Activated CD8-positive, alpha-beta memory T cell treated with anti-CD3 and anti-CD28 coated beads, Interleukin-2, amount 50 U/mL, for 24 hours (primary cell): ENCODE measurements around the gene NECTIN2.
"Not testable (repeated sequence)": the region's sequence is repeated elsewhere in the genome, so short reads cannot be mapped to it uniquely, and the experiment has no call there.

ENCODE experiments used
- DNase-seq: peaks from one replicate; pipeline ENCODE4 v3.0.0-alpha.2; 2020; ENCODE audit errors: extremely low read depth

The NECTIN2 gene

DNA sequence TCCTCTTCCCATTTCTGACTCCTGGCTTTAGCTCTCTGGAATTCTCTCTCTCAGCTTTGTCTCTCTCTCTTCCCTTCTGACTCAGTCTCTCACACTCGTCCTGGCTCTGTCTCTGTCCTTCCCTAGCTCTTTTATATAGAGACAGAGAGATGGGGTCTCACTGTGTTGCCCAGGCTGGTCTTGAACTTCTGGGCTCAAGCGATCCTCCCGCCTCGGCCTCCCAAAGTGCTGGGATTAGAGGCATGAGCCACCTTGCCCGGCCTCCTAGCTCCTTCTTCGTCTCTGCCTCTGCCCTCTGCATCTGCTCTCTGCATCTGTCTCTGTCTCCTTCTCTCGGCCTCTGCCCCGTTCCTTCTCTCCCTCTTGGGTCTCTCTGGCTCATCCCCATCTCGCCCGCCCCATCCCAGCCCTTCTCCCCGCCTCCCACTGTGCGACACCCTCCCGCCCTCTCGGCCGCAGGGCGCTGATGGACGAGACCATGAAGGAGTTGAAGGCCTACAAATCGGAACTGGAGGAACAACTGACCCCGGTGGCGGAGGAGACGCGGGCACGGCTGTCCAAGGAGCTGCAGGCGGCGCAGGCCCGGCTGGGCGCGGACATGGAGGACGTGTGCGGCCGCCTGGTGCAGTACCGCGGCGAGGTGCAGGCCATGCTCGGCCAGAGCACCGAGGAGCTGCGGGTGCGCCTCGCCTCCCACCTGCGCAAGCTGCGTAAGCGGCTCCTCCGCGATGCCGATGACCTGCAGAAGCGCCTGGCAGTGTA lies 62.2 kb downstream of the NECTIN2 start:
- no peak for DNase-seq

DNA sequence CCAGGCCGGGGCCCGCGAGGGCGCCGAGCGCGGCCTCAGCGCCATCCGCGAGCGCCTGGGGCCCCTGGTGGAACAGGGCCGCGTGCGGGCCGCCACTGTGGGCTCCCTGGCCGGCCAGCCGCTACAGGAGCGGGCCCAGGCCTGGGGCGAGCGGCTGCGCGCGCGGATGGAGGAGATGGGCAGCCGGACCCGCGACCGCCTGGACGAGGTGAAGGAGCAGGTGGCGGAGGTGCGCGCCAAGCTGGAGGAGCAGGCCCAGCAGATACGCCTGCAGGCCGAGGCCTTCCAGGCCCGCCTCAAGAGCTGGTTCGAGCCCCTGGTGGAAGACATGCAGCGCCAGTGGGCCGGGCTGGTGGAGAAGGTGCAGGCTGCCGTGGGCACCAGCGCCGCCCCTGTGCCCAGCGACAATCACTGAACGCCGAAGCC lies 62.8 kb downstream of the NECTIN2 start:
- no peak for DNase-seq

DNA sequence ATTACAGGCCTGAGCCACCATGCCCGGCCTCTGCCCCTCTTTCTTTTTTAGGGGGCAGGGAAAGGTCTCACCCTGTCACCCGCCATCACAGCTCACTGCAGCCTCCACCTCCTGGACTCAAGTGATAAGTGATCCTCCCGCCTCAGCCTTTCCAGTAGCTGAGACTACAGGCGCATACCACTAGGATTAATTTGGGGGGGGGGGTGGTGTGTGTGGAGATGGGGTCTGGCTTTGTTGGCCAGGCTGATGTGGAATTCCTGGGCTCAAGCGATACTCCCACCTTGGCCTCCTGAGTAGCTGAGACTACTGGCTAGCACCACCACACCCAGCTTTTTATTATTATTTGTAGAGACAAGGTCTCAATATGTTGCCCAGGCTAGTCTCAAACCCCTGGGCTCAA lies 63.7 kb downstream of the NECTIN2 start:
- DNase-seq = no peak

DNA sequence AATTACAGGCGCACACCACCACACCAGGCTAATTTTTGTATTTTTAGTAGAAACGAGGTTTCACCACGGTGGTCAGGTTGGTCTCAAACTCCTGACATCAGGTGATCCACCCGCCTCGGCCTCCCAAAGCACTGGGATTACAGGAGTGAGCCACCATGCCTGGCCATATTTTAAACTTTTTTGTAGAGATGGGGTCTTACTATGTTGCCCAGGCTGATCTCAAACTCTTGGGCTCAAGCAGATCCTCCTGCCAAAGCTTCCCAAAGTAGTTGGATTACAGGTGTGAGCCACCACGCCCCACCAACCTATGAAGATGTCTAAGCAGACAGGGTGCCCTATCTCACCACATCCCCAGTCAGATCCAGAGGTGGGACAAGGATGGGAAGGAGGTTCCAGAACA lies 65.8 kb downstream of the NECTIN2 start:
- DNase-seq = not testable (repeated sequence)

DNA sequence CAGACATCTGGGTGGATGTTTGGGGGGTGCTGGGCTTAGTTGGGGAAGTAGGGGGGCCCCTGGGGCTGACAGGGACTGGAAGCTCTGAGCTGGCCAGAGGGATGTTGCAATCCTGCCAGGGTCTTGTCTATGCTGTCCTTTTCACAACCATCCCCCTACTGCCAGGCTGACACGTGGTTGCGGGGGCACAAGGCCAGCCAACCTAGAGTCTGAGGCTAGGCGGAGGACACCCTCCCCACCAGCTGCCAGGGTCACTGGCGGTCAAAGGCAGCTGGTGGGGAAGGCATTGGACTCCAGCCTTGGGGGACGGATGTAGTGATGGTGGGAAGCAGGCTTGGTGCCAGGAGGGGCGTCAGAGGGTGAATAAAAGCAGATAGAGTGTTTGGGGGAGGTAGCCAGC lies 66.8 kb downstream of the NECTIN2 start:
- DNase-seq = no peak

DNA sequence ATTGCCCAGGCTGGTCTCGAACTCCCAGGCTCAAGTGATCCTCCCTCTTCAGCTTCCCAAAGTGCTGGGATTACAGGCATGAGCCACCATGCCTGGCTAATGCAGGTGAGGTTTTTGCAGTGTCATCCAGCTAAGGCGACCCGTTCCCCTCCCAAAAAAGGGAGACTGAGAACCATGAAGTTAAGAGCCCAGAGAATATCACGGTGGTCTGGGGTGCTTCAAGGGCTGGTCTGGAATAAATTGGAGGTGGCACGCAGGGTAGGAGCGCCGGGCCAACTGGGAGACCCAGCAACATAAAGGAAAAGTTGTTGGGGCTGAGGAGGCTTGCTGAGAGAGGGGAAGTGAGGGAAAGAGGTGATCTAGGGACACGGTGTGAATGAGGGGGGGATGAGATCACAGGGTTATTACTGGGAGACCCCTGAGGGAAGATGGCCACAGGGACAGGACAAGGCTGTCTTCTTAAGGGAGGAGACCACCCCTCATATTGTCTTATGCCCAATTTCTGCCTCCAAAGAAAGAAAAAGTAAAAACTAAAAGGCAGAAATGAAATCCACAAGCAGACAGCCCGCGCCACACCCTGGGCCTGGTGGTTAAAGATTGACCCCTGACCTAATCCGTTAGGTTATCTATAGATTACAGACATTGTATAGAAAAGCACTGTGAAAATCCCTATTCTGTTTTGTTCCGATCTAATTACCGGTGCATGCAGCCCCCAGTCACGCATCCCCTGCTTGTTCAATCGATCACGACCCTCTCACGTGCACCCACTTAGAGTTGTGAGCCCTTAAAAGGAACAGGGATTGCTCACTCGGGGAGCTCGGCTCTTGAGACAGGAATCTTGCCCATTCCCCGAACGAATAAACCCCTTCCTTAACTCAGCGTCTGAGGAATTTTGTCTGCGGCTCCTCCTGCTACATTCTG lies 67.7 kb downstream of the NECTIN2 start:
- not testable (repeated sequence) for DNase-seq

DNA sequence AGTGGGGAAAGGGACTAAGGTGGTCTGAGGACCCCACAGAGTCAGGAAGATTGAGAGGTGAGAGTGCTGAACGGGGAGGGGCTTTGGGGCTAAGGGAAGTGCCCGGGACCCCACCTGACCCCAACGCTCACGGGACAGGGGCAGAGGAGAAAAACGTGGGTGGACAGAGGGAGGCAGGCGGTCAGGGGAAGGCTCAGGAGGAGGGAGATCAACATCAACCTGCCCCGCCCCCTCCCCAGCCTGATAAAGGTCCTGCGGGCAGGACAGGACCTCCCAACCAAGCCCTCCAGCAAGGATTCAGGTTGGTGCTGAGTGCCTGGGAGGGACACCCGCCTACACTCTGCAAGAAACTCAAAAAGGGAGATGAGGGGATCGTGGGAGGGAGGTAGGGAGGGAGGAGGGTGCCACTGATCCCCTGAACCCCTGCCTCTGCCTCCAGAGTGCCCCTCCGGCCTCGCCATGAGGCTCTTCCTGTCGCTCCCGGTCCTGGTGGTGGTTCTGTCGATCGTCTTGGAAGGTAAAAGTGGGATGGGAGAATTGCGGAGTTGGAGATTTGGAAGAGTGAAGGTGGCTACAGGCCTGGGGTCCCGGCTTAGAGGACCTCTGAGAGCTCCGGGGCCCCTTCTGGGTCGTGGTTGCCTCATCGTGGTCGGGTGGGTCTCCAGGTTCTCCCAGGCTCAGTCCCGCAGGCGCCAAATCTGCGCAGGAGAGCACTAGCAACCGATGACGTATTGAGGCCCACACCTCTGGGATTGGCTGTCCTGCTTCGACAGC lies 68.5 kb downstream of the NECTIN2 start, which contains the start of gene APOC1:
Gene APOC1, plus strand, starts transcription at position 176 of the 774 bp plus-strand sequence. Its CDS starts 284 bp downstream, at position 460.
- DNase-seq = peak; percentile 46

DNA sequence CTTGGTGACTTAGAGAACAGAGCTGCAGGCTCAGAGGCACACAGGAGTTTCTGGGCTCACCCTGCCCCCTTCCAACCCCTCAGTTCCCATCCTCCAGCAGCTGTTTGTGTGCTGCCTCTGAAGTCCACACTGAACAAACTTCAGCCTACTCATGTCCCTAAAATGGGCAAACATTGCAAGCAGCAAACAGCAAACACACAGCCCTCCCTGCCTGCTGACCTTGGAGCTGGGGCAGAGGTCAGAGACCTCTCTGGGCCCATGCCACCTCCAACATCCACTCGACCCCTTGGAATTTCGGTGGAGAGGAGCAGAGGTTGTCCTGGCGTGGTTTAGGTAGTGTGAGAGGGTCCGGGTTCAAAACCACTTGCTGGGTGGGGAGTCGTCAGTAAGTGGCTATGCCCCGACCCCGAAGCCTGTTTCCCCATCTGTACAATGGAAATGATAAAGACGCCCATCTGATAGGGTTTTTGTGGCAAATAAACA lies 78.2 kb downstream of the NECTIN2 start:
- DNase-seq = no peak

DNA sequence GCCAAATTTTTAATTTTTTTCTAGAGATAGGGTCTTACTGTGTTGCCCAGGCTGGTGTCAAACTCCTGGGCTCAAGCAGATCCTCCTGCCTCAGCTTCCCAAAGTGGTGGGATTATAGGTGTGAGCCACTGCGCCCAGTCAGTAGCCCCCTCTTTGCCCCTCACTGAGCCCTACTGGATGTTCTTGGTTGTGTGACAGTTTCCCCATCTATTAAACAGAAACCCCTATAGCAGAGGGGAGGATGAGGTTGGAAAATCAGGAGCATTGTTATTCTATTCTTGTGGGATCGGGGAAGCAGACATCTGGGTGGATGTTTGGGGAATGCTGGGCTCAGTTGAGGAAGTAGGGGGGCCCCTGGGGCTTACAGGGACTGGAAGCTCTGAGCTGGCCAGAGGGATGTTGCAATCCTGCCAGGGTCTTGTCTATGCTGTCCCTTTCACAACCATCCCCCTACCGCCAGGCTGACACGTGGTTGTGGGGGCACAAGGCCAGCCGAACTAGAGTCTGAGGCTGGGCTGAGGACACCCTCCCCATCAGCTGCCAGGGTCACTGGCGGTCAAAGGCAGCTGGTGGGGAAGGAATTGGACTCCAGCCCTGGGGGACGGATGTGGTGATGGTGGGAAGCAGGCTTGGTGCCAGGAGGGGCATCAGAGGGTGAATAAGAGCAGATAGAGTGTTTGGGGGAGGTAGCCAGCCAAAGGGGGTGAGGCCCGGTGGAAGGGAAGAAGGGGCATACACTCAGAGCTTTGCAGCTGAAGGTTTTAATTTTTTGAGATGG lies 79.2 kb downstream of the NECTIN2 start:
- no peak for DNase-seq

DNA sequence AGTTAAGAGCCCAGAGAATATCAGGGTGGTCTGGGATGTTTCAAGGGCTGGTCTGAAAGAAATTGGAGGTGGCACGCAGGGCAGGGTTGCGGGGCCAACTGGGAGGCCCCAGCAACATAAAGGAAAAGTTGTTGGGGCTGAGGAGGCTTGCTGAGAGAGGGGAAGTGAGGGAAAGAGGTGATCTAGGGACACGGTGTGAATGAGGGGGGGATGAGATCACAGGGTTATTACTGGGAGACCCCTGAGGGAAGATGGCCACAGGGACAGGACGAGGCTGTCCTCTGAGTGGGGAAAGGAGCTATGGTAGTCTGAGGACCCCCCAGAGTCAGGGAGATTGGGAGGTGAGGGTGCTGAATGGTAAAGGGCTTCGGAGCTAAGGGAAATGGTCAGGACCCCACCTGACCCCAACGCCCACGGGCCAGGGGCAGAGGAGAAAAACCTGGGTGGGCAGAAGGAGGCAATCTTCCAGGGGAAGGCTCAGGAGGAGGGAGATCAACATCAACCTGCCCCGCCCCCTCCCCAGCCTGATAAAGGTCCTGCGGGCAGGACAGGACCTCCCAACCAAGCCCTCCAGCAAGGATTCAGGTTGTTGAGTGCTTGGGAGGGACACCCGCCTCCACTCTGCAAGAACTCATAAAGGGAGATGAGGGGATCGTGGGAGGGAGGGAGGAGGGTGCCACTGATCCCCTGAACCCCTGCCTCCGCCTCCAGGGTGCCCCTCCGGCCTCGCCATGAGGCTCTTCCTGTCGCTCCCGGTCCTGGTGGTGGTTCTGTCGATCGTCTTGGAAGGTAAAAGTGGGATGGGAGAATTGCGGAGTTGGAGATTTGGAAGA lies 80.4 kb downstream of the NECTIN2 start:
- not testable (repeated sequence) for DNase-seq

DNA sequence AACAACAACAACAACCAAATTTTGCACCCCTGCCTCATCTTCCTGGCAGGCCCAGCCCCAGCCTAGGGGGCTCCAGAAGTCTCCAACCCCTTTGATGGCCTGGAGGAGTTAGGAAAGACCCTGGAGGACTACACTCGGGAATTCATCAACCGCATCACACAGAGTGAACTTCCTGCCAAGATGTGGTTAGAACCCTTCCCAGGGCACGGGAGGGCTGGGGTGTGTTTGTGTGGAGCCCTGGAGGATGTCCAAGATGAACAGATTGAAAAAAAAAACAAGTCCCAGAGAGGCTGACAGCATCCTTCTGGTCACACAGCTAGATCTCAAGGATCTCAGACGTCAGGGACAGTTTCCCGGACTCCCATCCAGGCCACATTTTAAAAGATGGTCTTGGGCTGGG lies 81.6 kb downstream of the NECTIN2 start:
- DNase-seq = no peak

DNA sequence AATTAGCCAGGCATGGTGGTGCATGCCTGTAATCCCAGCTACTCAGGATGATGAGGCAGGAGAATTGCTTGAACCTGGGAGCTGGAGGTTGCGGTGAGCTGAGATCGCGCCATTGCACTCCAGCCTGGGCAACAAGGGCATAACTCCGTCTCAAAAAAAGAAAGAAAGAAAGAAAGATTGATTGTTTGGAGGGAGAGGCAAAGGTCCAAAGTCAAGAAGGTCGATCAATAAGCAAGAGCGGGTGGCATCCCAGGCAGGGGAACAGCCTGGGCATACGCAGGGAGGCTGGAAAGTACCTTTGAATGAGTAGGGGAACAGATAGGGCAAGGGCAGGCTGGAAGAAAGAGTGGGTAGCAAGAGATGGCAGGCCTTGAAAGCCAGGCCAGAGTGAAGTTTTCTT lies 84.0 kb downstream of the NECTIN2 start:
- DNase-seq = no peak

DNA sequence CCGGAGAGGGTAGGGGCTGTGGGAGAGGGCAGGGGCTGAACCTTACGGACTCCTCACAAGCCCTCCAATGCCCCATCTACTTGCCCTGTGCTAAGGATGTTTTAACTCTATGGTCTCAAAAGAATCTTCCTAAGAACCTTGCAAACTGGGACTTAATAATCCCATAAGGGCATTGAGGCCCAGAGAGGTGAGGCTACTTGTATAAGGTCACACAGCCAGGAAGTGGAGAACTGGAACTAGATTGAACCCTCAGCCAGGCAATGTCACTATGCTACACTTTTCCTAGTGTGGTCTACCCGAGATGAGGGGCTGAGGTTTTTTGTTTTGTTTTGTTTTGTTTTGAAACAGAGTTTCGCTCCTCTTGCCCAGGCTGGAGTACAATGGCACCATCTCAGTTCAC lies 85.4 kb downstream of the NECTIN2 start:
- no peak for DNase-seq
